HG02981 (cell line): Measurements from ENCODE around the gene PGAP1.

Experiments used
- ATAC-seq: cut with Tn5 transposase; IDR thresholded peaks from one replicate; pipeline ENCODE4 v1.9.1; 2021; ENCODE audit warnings: mild to moderate bottlenecking, moderate library complexity; ENCODE audit not compliant: unreplicated experiment

PGAP1 gene

DNA sequence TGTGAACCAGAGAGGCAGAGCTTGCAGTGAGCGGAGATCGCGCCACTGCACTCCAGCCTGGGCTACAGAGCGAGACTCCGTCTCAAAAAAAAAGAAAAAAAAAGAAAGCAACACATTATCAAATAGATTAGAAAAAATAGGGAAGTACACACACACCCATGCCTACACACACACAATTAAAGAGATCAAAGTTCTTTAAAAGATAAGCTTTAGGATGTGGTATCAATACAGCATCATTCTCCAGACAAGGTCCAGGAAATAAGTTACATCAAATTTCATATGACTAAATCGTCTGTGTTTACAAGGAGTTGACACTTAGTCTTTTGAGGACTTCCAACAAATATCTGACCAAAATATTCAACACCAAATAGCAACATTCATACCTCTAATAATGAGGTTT lies 25.7 kb downstream of the PGAP1 start:
- ATAC-seq = no peak

DNA sequence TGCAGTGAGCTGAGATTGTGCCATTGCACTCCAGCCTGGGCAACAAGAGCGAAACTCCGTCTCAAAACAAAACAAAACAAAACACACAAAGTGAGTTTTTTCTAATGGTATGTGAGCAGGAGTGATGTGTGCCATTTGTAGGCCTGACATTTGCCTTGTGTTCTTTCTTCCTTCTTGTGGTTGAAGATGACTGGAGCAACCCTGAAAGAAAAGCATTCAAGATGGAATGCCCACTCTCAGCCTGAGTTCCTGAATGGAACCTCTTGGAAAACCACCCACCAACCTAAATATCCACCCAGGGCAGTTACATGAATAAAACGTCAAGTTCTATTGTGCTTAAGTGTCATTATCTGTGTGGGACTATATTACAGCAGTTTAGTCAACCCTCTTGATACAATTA lies 26.5 kb downstream of the PGAP1 start:
- no peak for ATAC-seq

DNA sequence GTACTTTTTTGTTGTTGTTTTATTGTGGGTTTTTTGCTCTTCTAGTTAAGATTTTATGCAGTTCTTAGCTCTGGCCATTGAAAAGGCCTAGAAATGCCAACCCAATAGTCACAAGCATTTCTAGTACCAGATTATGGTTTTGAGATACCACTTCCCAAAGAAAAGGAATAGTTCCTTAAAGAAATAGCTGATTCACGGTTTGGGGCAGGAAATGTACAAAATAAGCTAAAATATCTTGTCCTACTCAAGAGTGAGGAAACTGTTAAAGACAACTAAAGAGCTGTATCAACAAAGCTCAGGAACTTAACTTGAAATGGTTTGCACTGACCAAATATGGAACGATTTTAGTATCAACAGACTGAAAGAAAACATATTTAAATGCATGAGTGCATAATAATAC lies 35.4 kb downstream of the PGAP1 start:
- no peak for ATAC-seq

DNA sequence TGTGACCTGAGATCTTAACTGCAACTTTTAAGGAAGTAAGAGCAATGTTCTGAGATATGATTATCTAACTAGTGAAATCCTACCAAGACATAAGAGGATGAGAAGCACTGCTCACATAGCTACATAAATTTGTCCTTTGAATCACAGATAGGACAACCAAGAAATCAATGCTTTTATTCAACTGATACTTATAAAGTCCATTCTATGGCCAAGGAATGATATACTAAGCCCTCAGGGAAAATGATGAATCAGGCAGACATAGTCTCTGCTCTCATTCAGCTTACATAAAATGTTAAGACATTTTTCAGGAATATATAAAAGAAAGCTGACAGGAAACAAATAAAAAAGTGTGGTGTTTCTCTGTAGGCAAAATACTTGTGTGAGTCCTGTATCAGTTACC lies 39.1 kb downstream of the PGAP1 start:
- no peak for ATAC-seq

DNA sequence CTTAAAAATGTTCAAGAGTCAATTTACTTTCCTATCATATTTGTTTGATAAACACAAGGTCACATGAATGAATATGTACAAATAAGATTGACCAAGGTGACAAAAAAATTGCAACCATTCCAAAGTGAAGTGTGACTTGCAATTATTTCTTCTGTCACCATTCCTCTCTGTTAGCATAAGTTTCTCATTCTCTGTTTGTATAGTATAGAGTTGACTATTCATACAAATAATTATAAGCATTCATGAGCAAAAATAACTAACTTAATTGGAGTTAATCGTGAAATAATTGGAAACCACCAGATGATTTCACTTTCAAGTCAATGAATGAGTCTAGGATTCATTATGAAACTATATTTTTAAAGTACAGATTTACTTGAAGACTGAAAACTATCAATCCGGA lies 42.1 kb downstream of the PGAP1 start:
- ATAC-seq = no peak

DNA sequence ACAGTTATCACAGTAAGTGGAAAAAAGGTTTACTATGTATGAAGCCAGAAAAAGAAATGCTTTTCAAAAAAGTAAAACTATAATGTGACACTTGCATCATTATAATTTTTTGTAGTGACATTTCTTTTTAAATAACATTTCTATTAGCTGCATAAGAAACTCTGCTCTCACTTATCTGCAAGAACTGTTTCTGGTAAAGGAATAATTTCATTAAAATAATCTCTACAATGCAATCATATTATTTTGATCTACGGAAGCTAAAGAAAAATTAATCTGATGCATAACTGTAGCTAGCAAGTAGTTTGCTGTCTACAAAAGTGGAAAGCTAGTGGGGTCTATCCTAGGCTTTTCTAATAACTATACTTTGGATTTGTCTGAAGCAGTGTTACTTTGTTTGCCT lies 50.1 kb downstream of the PGAP1 start:
- no peak for ATAC-seq

DNA sequence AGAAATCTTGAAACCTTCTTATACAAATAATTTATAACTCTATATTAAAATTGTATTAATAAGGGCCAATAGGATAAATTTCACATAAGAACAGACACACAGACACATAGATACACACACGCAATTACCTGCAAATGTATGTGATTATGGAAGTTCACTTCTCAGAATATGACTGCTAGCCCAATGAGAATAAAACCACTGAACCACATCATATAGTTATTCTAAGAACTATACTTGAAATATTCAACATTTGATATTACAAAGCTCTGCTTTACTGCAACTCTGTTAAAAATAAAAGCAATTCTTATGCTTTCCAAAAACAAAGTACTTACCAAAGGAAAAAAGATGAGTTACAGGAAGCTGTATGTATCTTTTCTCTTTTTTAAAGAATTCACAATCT lies 51.1 kb downstream of the PGAP1 start:
- ATAC-seq = no peak

DNA sequence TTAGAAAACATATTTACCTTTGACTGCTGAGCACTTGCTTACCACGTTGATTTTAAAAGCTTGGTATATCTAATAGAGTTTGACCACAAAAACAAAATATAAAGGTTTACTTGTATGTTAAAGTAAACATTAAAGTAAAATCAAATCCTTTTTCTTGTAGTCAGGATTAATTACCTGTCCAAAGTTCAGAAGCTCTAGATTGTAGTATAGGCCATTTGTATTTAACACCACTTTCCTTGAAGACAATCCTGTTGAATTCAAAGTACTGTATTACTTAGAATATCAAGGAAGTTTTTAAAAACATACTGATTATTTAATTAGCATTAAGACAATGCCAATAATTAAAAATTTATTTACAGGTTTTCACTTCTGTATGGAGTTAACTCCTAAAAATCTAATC lies 53.0 kb downstream of the PGAP1 start:
- no peak for ATAC-seq

DNA sequence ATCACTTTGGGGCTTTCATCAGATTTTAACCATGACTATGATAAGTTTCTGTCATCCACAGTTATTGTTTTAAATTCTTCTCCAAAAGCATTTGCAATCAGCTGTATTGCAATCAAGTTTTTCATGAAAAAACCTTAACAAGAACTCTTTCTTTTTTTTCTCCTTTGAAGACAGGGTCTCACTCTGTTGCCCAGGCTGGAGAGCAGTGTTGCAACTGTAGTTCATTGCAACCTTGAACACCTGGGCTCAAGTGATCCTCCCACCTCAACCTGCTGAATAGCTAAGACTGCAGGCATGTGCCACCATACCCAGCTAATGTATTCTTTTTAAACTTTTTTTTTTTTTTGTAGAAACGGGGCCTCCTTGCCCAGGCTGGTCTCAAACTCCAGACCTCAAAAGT lies 71.9 kb downstream of the PGAP1 start:
- no peak for ATAC-seq

DNA sequence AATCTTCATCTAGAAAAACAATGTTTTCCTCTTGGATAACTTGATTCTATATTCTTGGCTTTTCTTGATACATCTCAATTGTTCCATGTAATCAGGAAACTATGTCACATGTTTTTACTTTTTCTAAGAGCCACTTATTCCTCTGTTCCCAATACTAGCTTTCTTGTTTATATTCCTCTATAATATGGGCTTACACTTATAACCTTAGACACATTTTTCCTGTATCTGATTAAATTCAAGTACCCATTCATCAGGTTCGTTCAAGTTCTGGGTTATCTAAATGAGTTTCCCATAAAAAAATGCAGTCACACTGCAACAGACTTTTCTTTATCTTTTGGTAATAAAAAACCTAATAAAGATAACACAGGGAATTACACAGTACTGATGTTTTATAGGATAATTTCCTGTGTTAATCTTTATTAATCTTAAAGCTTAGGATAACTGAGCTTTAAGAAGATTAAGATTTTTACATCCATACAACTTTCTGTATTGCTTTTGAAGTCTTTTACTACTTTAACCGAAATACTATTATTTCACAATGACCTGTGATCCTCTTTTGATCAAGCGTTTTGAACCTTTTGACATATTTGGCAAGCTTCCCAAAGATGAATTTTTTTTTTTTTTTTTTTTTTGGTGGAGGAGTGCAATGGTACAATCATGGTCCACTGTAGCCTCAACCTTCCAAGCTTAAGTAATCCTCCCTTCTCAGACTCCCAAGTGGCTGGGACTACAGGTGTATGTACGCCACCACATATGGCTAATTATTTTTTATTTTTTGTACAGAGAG lies 73.0 kb downstream of the PGAP1 start:
- ATAC-seq = no peak

DNA sequence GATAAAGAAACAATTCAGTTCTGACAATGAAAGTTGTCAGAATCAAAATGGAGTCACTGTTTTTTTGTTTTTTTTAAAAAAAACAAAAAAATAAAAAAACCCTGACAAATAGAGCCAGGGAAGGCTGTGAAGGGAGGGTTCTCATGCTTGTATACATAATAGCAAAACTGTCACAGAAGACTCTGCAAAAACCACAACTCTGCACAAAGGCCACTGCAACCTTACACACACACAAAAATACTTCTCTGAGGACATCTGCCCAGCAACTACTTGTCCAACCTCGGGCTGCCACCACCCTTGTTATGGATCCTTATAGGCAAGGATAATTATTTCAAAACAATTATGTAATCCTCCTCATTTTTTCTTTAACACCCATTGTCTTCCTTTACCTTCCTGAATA lies 75.4 kb downstream of the PGAP1 start:
- no peak for ATAC-seq

DNA sequence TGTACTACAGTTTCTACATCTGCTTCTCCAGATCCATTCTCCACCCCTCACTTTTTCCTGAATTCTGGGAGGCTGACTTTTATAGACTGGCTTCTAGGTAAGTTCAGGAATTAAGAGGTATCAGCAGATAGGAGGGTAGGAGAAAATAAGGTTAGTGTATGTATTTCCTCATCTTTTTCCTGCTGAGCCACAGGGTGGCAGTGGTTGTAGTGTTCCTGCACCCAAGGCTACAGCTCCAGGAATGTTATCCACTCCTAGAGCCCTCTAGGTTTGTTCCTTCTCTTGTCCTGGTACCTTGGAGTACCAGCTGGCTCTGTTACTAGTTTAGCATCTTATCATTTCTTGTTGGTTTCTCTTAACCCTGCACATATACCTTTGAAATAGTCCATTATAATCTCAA lies 76.6 kb downstream of the PGAP1 start:
- ATAC-seq = no peak

DNA sequence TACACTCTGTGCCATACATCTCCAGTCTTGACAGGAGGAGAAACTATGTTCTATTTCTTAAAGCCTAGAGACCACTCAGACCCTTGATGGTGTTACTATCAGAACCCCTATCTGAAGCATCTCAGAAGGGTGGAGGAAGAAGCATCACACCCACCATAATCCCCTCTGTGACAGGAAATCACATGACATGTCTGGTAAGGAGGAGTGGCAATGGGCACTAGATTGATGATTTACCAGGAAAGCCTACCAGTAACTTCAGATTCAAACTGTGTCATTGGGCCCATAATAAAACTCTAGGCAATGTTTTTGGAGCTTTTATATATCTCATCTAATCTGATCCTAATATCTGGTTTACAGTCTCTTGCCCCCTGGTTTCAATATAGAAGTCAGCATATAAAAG lies 80.2 kb downstream of the PGAP1 start:
- ATAC-seq = no peak

DNA sequence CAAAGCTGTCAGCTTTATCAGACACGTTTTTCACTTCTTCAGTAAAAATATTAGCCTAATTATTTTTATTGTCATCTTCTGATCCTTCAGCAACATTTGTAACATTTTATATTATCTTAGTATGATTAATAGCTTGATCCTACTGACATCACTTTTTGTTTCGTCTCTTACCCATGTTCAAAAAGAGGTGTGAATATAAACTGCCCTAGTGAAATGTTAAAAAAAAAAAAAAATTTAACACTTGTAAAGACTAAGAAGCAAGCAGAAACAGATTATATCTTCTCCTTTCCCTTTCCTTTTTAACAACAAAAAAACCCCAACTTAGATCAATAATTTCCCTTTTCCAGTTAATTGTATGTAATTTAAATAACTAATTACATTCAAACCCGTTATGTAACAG lies 81.1 kb downstream of the PGAP1 start:
- no peak for ATAC-seq

DNA sequence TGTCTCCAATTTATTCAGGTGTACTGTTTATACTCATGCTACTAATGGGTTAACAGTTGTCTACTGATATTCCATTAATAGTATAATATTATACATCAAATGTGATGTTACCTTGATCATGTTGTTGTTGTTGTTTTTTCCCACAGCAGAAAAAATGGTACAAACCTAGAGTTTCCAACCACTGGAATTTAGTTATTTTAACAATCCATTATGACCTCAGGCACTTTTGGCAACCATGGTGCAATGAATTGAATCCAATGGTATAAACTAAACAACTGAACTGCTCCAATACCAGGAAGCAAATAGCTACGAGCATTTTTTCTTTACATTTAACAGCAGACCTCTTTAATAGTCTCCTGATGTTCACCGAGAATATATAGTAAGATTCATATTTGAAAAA lies 86.3 kb downstream of the PGAP1 start:
- no peak for ATAC-seq

DNA sequence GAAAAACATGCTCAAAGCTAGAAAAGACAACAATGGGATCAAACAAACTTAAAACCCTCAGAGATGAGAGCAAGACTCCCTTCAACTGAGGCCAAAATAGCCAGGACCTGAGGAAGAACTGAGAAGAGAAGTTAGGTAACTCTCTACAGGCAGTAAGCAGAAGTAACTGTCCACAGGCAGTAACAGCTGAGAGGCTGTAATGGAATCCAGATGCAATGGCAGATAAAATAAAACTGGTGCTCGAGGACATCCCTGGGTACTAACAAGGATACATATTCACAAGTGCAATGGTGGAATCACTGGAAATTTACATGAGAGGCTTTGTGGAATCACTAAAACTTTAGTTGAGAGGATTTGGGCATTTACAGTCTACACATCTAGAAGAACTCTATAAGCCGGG lies 86.9 kb downstream of the PGAP1 start:
- ATAC-seq = no peak

DNA sequence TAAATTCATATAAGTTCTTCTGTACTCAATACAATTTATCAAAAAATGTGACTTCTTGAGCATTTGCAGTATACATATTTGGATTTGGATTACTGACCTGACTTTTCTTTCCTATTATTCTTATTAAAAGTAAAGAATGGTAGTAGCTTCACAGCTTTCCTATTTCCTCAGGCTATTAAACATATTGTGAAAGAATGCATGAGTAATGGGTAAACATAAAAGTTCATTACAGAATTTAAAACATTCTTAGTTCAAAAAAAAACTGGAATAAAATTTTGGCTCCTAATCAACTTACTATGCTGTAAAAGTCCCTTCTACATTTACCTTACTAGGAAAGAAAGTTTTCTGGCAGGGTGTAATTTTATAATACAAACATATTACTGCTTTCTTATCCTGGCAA lies 90.1 kb downstream of the PGAP1 start:
- ATAC-seq = no peak

DNA sequence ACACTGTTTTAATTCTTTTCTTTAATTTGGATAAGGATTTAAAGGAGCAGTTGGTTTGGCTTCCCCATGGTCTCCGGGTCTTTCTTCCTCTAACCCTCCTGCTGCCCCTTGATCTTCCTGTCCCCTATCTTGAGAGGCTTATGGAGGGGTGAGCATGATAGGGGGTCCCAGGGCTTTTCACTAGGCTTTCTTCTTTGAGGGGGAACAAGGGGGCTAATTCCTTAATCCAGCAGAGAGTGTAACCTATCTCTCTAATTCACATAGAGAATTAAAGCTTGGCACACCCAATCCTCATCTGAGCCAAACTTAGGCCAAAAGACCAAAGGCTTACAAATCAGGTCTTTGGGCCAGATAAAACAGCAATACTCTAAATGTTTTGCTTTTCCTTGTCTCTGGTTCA lies 95.8 kb downstream of the PGAP1 start:
- ATAC-seq = no peak

DNA sequence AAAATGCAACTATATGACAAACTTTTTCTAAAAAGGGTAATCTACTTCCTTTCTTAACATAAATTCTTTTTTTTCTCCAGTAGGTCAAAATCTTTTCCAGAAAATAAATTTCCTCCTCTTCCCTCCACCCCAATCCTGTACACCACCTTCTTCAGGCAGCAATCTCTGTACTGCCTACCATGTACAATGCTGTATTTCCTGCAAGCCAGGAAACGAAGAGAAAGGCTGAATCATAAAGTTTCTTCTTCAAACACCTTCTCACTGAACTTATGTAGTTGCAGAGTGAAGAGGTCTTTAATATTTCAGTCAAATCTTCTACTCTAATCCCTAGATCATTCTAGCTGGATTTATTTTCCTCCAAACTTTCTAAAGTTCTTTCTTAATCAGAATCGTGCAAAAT lies 99.2 kb downstream of the PGAP1 start:
- no peak for ATAC-seq

DNA sequence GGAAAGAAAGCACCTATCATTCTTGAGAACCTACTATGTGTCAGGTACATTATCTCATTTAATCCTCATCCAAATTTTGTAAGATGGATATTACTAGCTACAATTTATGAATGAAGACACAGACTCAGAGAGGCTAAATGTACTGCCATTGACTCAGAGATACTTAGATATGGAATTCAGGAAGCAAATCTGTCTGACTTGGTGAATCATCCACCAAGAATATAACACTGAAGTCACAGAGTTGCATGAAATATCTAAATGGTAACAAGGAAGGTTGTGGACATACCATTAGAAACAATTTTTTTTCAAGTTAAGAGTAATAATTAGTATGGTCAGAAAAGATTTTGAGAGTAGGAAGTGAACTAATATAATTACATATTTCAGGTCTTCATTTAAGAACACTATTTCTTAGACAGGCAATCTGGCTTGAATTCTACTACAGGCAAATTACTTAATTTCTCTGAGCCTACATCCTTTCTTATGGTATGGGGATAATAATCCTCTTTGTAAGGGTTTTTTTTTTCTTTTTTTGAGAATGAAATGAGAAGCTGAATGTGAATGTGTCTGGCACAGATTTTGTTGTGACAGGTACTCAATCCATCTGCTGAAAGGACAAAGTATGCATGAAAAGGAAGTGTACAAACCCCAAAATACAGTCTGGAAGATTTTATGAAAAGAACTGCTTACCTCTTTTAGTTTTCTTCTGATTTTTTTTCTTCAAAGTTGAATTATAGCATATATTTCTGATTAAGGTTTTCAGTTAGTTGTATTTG lies 102.6 kb downstream of the PGAP1 start:
- ATAC-seq = no peak

DNA sequence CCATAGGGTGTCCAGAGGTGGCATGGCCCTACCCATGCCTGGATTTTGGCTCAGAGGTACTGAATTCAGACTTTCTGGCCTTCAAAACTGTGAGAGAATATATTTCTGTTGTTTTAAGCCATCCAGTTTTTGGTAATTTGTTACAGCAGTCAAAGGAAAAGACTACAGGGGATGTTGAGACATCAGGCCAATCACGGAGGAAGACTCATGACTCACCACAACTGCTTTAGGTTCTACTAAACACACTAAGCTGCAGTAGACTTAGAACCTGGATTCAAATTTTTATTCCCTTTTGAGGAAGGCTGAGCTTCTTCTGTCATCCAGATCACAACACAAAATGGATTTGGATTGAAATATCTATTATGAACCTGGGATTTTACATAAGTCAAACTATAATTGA lies 105.3 kb downstream of the PGAP1 start:
- ATAC-seq = no peak

DNA sequence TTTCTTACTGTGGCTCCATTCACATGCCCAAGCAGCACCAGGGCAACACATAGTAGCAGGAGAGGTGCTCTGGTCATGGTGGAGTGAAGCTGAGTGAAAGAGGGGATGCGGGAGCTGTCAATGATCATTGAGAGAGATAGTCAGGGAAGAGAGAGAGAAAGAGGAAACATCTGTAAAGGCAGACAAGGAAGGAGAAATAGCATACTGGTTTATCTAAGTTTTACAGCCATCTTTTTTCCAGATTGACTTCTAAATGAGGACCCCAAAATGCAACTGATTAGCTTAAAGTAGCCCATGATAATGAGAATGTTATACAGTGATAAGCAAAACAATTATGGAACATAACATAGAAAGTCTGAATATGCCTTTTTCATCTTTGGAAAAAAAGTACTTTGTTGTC lies 117.2 kb downstream of the PGAP1 start, which contains the start of gene C2orf66:
TSS of gene C2orf66 (minus strand) at position 96 of the 400 bp plus-strand sequence. CDS start at position 77, 19 bp downstream.
- ATAC-seq = no peak
